Memory B cell (primary cell): ENCODE measurements around the gene LEMD1.
"Not testable (repeated sequence)": the region's sequence is repeated elsewhere in the genome, so short reads cannot be mapped to it uniquely, and the experiment has no call there.

Experiments used
- ATAC-seq: fragments of 150-1000 bp; cut with Tn5 transposase; 2 replicates; pipeline ENCODE4 v1.10.0; 2021; ENCODE audit warnings: low read depth, mild to moderate bottlenecking, moderate library complexity
- DNase-seq, 2 donors: peaks; one replicate each; pipeline ENCODE4 v3.0.0; 2022; ENCODE audit warnings: low spot score in 2 of 2
- H3K27ac Mint-ChIP-seq: one replicate; pipeline ENCODE4 v1.8.0; 2022; ENCODE audit warnings: mild to moderate bottlenecking, moderate library complexity, mixed read lengths
- H3K27me3 Mint-ChIP-seq: one replicate; pipeline ENCODE4 v1.8.0; 2022; ENCODE audit warnings: mixed read lengths
- H3K36me3 Mint-ChIP-seq: one replicate; pipeline ENCODE4 v1.8.0; 2022; ENCODE audit warnings: mild to moderate bottlenecking, mixed read lengths
- H3K4me1 Mint-ChIP-seq: one replicate; pipeline ENCODE4 v1.8.0; 2022; ENCODE audit warnings: mixed read lengths
- H3K4me3 Mint-ChIP-seq: one replicate; pipeline ENCODE4 v1.8.0; 2022; ENCODE audit warnings: mild to moderate bottlenecking, moderate library complexity, mixed read lengths
- H3K9me3 Mint-ChIP-seq: one replicate; pipeline ENCODE4 v1.8.0; 2022; ENCODE audit warnings: mixed read lengths

LEMD1 gene

GRCh38 chr1:205392650-205393049, 29.2 kb downstream of the LEMD1 start:
- Mint-ChIP-seq H3K4me3 (no peak overlapping the region), H3K27ac (no peak overlapping the region), H3K27me3 (peaks cover 9% of the 10 kb centered on the region), H3K9me3 (no peaks in the 10 kb centered on the region), H3K4me1 (peaks cover 2% of the 10 kb centered on the region), H3K36me3 (no peaks in the 10 kb centered on the region)
- ATAC-seq (no peak), DNase-seq (no peak)

- Mint-ChIP-seq H3K9me3 (no peaks in the 10 kb centered on the region), H3K4me3 (no peak overlapping the region), H3K27me3 (peaks cover 11% of the 10 kb centered on the region), H3K4me1 (no peaks in the 10 kb centered on the region), H3K36me3 (no peaks in the 10 kb centered on the region), H3K27ac (no peak overlapping the region)
- DNase-seq (no peak), ATAC-seq (no peak)
These were observed 30.5 kb downstream of the LEMD1 start for GRCh38 chr1:205391386-205391785.

GRCh38 chr1:205387845-205388244, 34.0 kb downstream of the LEMD1 start:
- Mint-ChIP-seq H3K4me1 (no peaks in the 10 kb centered on the region), H3K27me3 (peaks cover 15% of the 10 kb centered on the region), H3K4me3 (no peak overlapping the region), H3K27ac (no peak overlapping the region), H3K36me3 (no peaks in the 10 kb centered on the region), H3K9me3 (no peaks in the 10 kb centered on the region)
- DNase-seq: no peak
- ATAC-seq: no peak

- H3K4me3 Mint-ChIP-seq, DNase-seq, ATAC-seq, H3K36me3 Mint-ChIP-seq, H3K9me3 Mint-ChIP-seq, H3K27ac Mint-ChIP-seq, H3K4me1 Mint-ChIP-seq: not testable (repeated sequence)
- peaks cover 16% of the 10 kb centered on the region for H3K27me3 Mint-ChIP-seq
These were observed 38.9 kb downstream of the LEMD1 start for GRCh38 chr1:205382990-205383389.

- Mint-ChIP-seq H3K27ac (no peak overlapping the region), H3K9me3 (no peaks in the 10 kb centered on the region), H3K36me3 (no peaks in the 10 kb centered on the region), H3K4me1 (no peaks in the 10 kb centered on the region), H3K4me3 (no peak overlapping the region), H3K27me3 (peaks cover 16% of the 10 kb centered on the region)
- DNase-seq (no peak), ATAC-seq (no peak)
These were observed 39.3 kb downstream of the LEMD1 start for GRCh38 chr1:205382561-205382960.

- peaks cover under 1% of the 10 kb centered on the region for H3K4me1 Mint-ChIP-seq
- ATAC-seq (peak; percentile 57), DNase-seq (no peak)
- H3K27me3 Mint-ChIP-seq: peaks cover 18% of the 10 kb centered on the region
- no peak overlapping the region for H3K4me3 Mint-ChIP-seq
- no peaks in the 10 kb centered on the region for H3K36me3 Mint-ChIP-seq
- no peaks in the 10 kb centered on the region for H3K9me3 Mint-ChIP-seq
- H3K27ac Mint-ChIP-seq: no peak overlapping the region
These were observed 40.6 kb downstream of the LEMD1 start for GRCh38 chr1:205381305-205381704.

- ATAC-seq: no peak
- no peaks in the 10 kb centered on the region for H3K36me3 Mint-ChIP-seq
- H3K4me3 Mint-ChIP-seq: no peak overlapping the region
- no peak overlapping the region for H3K27ac Mint-ChIP-seq
- H3K4me1 Mint-ChIP-seq: peaks cover 5% of the 10 kb centered on the region
- H3K27me3 Mint-ChIP-seq: peaks cover 22% of the 10 kb centered on the region
- no peak for DNase-seq
- no peaks in the 10 kb centered on the region for H3K9me3 Mint-ChIP-seq
These were observed 41.0 kb downstream of the LEMD1 start for GRCh38 chr1:205380882-205381281.

- Mint-ChIP-seq H3K4me3 (no peak overlapping the region), H3K27ac (no peak overlapping the region), H3K4me1 (peaks cover 5% of the 10 kb centered on the region), H3K27me3 (peaks cover 24% of the 10 kb centered on the region), H3K36me3 (no peaks in the 10 kb centered on the region), H3K9me3 (no peaks in the 10 kb centered on the region)
- DNase-seq (no peak), ATAC-seq (no peak)
These were observed 42.8 kb downstream of the LEMD1 start for GRCh38 chr1:205379056-205379455.

GRCh38 chr1:205377355-205377754, 44.5 kb downstream of the LEMD1 start:
- Mint-ChIP-seq H3K4me3 (no peak overlapping the region), H3K36me3 (no peaks in the 10 kb centered on the region), H3K27me3 (peaks cover 29% of the 10 kb centered on the region), H3K4me1 (peaks cover 5% of the 10 kb centered on the region), H3K9me3 (no peaks in the 10 kb centered on the region), H3K27ac (no peak overlapping the region)
- DNase-seq (no peak), ATAC-seq (no peak)

GRCh38 chr1:205376739-205377138, 45.1 kb downstream of the LEMD1 start:
- DNase-seq: no peak
- Mint-ChIP-seq H3K9me3 (no peaks in the 10 kb centered on the region), H3K4me1 (peaks cover 5% of the 10 kb centered on the region), H3K27me3 (peaks cover 28% of the 10 kb centered on the region), H3K27ac (no peak overlapping the region), H3K4me3 (no peak overlapping the region), H3K36me3 (no peaks in the 10 kb centered on the region)
- ATAC-seq: no peak

- Mint-ChIP-seq H3K36me3 (no peaks in the 10 kb centered on the region), H3K4me1 (peaks cover 5% of the 10 kb centered on the region), H3K27ac (no peak overlapping the region), H3K9me3 (no peaks in the 10 kb centered on the region), H3K4me3 (no peak overlapping the region), H3K27me3 (peaks cover 27% of the 10 kb centered on the region)
- ATAC-seq: no peak
- no peak for DNase-seq
These were observed 45.9 kb downstream of the LEMD1 start for GRCh38 chr1:205375835-205376545.

- Mint-ChIP-seq H3K4me1 (peaks cover 5% of the 10 kb centered on the region), H3K36me3 (no peaks in the 10 kb centered on the region), H3K27me3 (peaks cover 27% of the 10 kb centered on the region), H3K27ac (no peak overlapping the region), H3K9me3 (no peaks in the 10 kb centered on the region), H3K4me3 (no peak overlapping the region)
- ATAC-seq (no peak), DNase-seq (no peak)
These were observed 47.4 kb downstream of the LEMD1 start for GRCh38 chr1:205374210-205375078.

- no peak for ATAC-seq
- H3K27ac Mint-ChIP-seq: no peak overlapping the region
- H3K4me1 Mint-ChIP-seq: peaks cover 5% of the 10 kb centered on the region
- H3K9me3 Mint-ChIP-seq: no peaks in the 10 kb centered on the region
- H3K36me3 Mint-ChIP-seq: no peaks in the 10 kb centered on the region
- DNase-seq: no peak
- no peak overlapping the region for H3K4me3 Mint-ChIP-seq
- peaks cover 25% of the 10 kb centered on the region for H3K27me3 Mint-ChIP-seq
These were observed 48.1 kb downstream of the LEMD1 start for GRCh38 chr1:205373798-205374175.

GRCh38 chr1:205373022-205373797, 48.6 kb downstream of the LEMD1 start:
- ATAC-seq: no peak
- no peak overlapping the region for H3K4me3 Mint-ChIP-seq
- H3K27ac Mint-ChIP-seq: no peak overlapping the region
- H3K4me1 Mint-ChIP-seq: peaks cover 5% of the 10 kb centered on the region
- H3K9me3 Mint-ChIP-seq: no peaks in the 10 kb centered on the region
- no peaks in the 10 kb centered on the region for H3K36me3 Mint-ChIP-seq
- peaks cover 25% of the 10 kb centered on the region for H3K27me3 Mint-ChIP-seq
- no peak for DNase-seq
